GM23248 (cell line): ENCODE data around the gene THG1L.

Experiments used
- EZH2 ChIP-seq: fragments of 200-600 bp; sonication (generic); IDR thresholded peaks from 2 replicates; pipeline ENCODE4 v1.6.1; 2018; ENCODE audit warnings: antibody characterized with exemption, mild to moderate bottlenecking; ENCODE audit not compliant: insufficient read depth, poor library complexity, severe bottlenecking
- EZH2phosphoT487 ChIP-seq: fragments of 200-600 bp; sonication (generic); IDR thresholded peaks from 2 replicates; pipeline ENCODE4 v1.6.1; 2018; ENCODE audit warnings: antibody characterized with exemption, moderate library complexity, mild to moderate bottlenecking, low read depth; ENCODE audit not compliant: insufficient read depth

- TF ChIP-seq EZH2: no peak
- TF ChIP-seq EZH2phosphoT487: no peak
Observed at GRCh38 chr5:157758706-157759105, 27.5 kb downstream of the THG1L start.
